ENCODE measurements around the gene NLRP10. TPM values are rescaled to one million over a fixed set of nuclear protein-coding genes. Genes with fewer than 3 reads are reported as not detected.

Gene NLRP10
- total RNA-seq, 1 experiment from 2014 or later = not detected

DNA sequence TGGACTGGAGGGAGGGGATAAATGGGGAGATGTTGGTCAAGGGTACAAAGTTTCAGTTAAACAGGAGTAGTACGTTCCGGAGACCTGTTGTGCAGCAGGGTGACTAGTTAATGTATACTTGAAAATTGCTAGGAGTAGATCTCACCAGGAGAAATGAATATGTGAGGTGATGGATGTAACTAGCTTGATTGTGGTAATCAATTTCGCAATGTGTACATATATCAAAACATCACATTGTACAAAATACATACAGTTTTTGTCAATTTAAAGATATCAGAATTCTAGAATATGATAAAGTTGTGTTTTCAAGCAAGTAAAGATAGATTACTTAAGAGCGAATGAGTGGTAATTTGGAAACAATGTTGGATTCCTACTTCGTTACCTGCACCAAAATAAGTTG is 35.1 kb upstream of the NLRP10 start:
- Histone ChIP-seq H3K27me3 (ENCODE audit: insufficient read depth, low read length) (no peaks in the 10 kb centered on the region), H3K27ac (ENCODE audit: insufficient read length, low read depth, low read length) (no peak overlapping the region), H3K9ac (ENCODE audit: extremely low read depth, insufficient read length, low read length) (no peak overlapping the region), H2AFZ (ENCODE audit: low read length) (no peak overlapping the region), H2BK5ac (ENCODE audit: insufficient read length, low read length) (no peak overlapping the region), H3K79me2 (ENCODE audit: insufficient read depth, low read length) (no peaks in the 10 kb centered on the region), H2BK20ac (ENCODE audit: low read depth, low read length, poor library complexity, severe bottlenecking) (no peak overlapping the region), H4K5ac (ENCODE audit: insufficient read length, low read depth, low read length) (no peak overlapping the region), H3K4ac (ENCODE audit: low read depth, low read length) (no peak overlapping the region), H2BK15ac (ENCODE audit: low read depth, low read length) (no peak overlapping the region), H3K14ac (ENCODE audit: insufficient read depth, low read length) (no peak overlapping the region), H2BK120ac (ENCODE audit: low read depth, low read length, poor library complexity, severe bottlenecking) (no peak overlapping the region), H3K9me3 (ENCODE audit: control insufficient read depth, low read depth, low read length) (no peaks in the 10 kb centered on the region), H3K23ac (ENCODE audit: insufficient read length, low read depth, low read length) (no peak overlapping the region), H3K23me2 (ENCODE audit: insufficient read length, low read depth, low read length, poor library complexity, severe bottlenecking) (no peaks in the 10 kb centered on the region), H4K20me1 (ENCODE audit: control insufficient read depth, insufficient read depth, insufficient read length) (no peaks in the 10 kb centered on the region), H3K4me1 (ENCODE audit: insufficient read depth, low read length) (no peaks in the 10 kb centered on the region), H3K4me2 (ENCODE audit: insufficient read depth, insufficient read length, low read length) (no peak overlapping the region), H3K79me1 (ENCODE audit: insufficient read depth, low read depth, low read length, poor library complexity, severe bottlenecking) (no peaks in the 10 kb centered on the region), H3T11ph (ENCODE audit: low read length) (no peak overlapping the region), H2AK5ac (ENCODE audit: insufficient read length, low read length) (no peak overlapping the region), H3K18ac (ENCODE audit: insufficient read length, low read depth, low read length) (no peak overlapping the region), H4K8ac (replicated peaks; ENCODE audit: insufficient read length, low read depth, low read length) (no peak overlapping the region), H4K91ac (ENCODE audit: insufficient read length, low read depth, low read length) (no peak overlapping the region), H3K56ac (ENCODE audit: insufficient read length, low read depth, low read length) (no peak overlapping the region), H2BK12ac (ENCODE audit: insufficient read length, low read depth, low read length) (no peak overlapping the region)
- TF ChIP-seq, protein P1, sequence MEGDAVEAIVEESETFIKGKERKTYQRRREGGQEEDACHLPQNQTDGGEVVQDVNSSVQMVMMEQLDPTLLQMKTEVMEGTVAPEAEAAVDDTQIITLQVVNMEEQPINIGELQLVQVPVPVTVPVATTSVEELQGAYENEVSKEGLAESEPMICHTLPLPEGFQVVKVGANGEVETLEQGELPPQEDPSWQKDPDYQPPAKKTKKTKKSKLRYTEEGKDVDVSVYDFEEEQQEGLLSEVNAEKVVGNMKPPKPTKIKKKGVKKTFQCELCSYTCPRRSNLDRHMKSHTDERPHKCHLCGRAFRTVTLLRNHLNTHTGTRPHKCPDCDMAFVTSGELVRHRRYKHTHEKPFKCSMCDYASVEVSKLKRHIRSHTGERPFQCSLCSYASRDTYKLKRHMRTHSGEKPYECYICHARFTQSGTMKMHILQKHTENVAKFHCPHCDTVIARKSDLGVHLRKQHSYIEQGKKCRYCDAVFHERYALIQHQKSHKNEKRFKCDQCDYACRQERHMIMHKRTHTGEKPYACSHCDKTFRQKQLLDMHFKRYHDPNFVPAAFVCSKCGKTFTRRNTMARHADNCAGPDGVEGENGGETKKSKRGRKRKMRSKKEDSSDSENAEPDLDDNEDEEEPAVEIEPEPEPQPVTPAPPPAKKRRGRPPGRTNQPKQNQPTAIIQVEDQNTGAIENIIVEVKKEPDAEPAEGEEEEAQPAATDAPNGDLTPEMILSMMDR (conservative IDR thresholded peaks at IDR 0.05) = no peak
- Mint-ChIP-seq H3K9me3 (no peaks in the 10 kb centered on the region), H3K27ac (no peak overlapping the region), H3K4me1 (no peaks in the 10 kb centered on the region), H3K27me3 (ENCODE audit: low read depth) (peaks cover 1% of the 10 kb centered on the region; the same call in 1 of the 2 replicates), H3K36me3 (ENCODE audit: insufficient read depth in 1 of 3, low read depth in 3 of 3) (peaks cover 20 to 36% (median 29%) of the 10 kb centered on the region in 3 experiments), H3K4me3 (no peak overlapping the region)
- no peak for DNase-seq
- WGBS (ENCODE audit: extremely low coverage, insufficient read length, low lambda C conversion rate) = no CpG with 5 or more reads among the region's 5 CpGs
